ENCODE measurements around the gene NRIP3. TPM values are rescaled to one million over a fixed set of nuclear protein-coding genes. Genes with fewer than 3 reads are reported as not detected.
"Not testable (repeated sequence)": the region's sequence is repeated elsewhere in the genome, so short reads cannot be mapped to it uniquely, and the experiment has no call there.

Gene NRIP3
- total RNA-seq, 4 donors from 2014 or later: 0.29 to 6.8 (median 3.8) TPM

GRCh38 chr11:8947230-8947943 lies 56.4 kb downstream of the NRIP3 start:
- no peaks in the 10 kb centered on the region for H3K4me1 ChIP-seq
- H3K36me3 ChIP-seq: no peaks in the 10 kb centered on the region
- H3K4me3 ChIP-seq: no peak overlapping the region
- no peaks in the 10 kb centered on the region for H3K27me3 ChIP-seq
- no peak for DNase-seq
- no peak overlapping the region for H3K27ac ChIP-seq
- intact Hi-C loops (cut with DNase I; ENCODE audit: low total_unique reads): no loop called here
- TF ChIP-seq POLR2A (IDR thresholded peaks at IDR 0.05): no peak
- TF ChIP-seq, protein P1, sequence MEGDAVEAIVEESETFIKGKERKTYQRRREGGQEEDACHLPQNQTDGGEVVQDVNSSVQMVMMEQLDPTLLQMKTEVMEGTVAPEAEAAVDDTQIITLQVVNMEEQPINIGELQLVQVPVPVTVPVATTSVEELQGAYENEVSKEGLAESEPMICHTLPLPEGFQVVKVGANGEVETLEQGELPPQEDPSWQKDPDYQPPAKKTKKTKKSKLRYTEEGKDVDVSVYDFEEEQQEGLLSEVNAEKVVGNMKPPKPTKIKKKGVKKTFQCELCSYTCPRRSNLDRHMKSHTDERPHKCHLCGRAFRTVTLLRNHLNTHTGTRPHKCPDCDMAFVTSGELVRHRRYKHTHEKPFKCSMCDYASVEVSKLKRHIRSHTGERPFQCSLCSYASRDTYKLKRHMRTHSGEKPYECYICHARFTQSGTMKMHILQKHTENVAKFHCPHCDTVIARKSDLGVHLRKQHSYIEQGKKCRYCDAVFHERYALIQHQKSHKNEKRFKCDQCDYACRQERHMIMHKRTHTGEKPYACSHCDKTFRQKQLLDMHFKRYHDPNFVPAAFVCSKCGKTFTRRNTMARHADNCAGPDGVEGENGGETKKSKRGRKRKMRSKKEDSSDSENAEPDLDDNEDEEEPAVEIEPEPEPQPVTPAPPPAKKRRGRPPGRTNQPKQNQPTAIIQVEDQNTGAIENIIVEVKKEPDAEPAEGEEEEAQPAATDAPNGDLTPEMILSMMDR (IDR thresholded peaks at IDR 0.05): no peak
- no peaks in the 10 kb centered on the region for H3K9me3 ChIP-seq

- no peak within 1 kb of the TSS for H3K27ac ChIP-seq
Measured at GRCh38 chr11:8942518-8943066, 61.2 kb downstream of the NRIP3 start, which contains the start of gene ASCL3. Gene ASCL3, minus strand, starts transcription at chr11:8943016. Its CDS starts 4,855 bp downstream, at chr11:8938161.

GRCh38 chr11:8941341-8942103 lies 62.3 kb downstream of the NRIP3 start:
- H3K4me1 ChIP-seq: no peaks in the 10 kb centered on the region
- intact Hi-C loops (cut with DNase I; ENCODE audit: low total_unique reads): no loop called here
- no peaks in the 10 kb centered on the region for H3K27me3 ChIP-seq
- H3K4me3 ChIP-seq: no peak overlapping the region
- H3K9me3 ChIP-seq: no peaks in the 10 kb centered on the region
- DNase-seq: no peak
- no peaks in the 10 kb centered on the region for H3K36me3 ChIP-seq
- TF ChIP-seq, protein P1 (IDR thresholded peaks at IDR 0.05): no peak
- TF ChIP-seq POLR2A (IDR thresholded peaks at IDR 0.05): no peak
- no peak overlapping the region for H3K27ac ChIP-seq

More at GRCh38 chr11:8942518-8943066, 61.2 kb downstream of the NRIP3 start, which contains the start of gene ASCL3:
- DNase-seq: no peak
- Histone ChIP-seq H3K36me3 (no peaks in the 10 kb centered on the region), H3K27me3 (no peaks in the 10 kb centered on the region), H3K4me3 (no peak within 1 kb of the TSS), H3K9me3 (no peaks in the 10 kb centered on the region), H3K4me1 (no peaks in the 10 kb centered on the region)
- TF ChIP-seq POLR2A (IDR thresholded peaks at IDR 0.05): no peak
- intact Hi-C loops (cut with DNase I; ENCODE audit: low total_unique reads): no loop called here

DNA sequence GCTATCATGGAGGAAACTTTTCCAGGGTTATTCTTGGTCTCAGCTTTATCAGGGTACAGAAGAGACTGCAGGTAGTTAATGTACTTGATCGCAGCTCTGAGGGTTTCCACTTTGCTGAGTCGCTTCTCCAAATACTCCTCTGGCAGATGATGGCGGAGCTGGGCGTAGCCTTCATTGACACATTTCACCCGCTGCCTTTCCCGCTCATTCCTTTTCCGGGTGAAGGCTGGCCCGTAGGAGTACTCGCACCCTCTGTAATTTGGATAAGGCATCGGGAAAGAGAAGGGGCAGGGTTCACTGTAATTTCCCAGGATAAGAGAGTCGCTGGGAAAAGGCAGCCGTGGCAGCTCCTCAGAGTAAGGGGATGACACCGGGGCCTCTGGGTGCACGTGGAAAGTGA lies 66.1 kb downstream of the NRIP3 start:
- DNase-seq: no peak
- Histone ChIP-seq H3K36me3 (no peaks in the 10 kb centered on the region), H3K4me1 (no peaks in the 10 kb centered on the region), H3K27me3 (no peaks in the 10 kb centered on the region), H3K27ac (no peak overlapping the region), H3K9me3 (no peaks in the 10 kb centered on the region), H3K4me3 (no peak overlapping the region)
- intact Hi-C loops (cut with DNase I; ENCODE audit: low total_unique reads): no loop called here
- TF ChIP-seq POLR2A (IDR thresholded peaks at IDR 0.05): no peak
- TF ChIP-seq, protein P1 (IDR thresholded peaks at IDR 0.05): no peak

GRCh38 chr11:8937159-8937558 lies 66.6 kb downstream of the NRIP3 start:
- Histone ChIP-seq H3K36me3 (no peaks in the 10 kb centered on the region), H3K27ac (no peak overlapping the region), H3K4me3 (no peak overlapping the region), H3K9me3 (no peaks in the 10 kb centered on the region), H3K4me1 (no peaks in the 10 kb centered on the region), H3K27me3 (no peaks in the 10 kb centered on the region)
- TF ChIP-seq, protein P1 (IDR thresholded peaks at IDR 0.05): no peak
- TF ChIP-seq POLR2A (IDR thresholded peaks at IDR 0.05): no peak
- intact Hi-C loops (cut with DNase I; ENCODE audit: low total_unique reads): no loop called here
- DNase-seq: no peak

GRCh38 chr11:8935789-8936188 lies 68.0 kb downstream of the NRIP3 start:
- DNase-seq; H3K27ac ChIP-seq; H3K27me3 ChIP-seq; H3K4me1 ChIP-seq; H3K36me3 ChIP-seq; intact Hi-C loops (cut with DNase I; ENCODE audit: low total_unique reads); H3K9me3 ChIP-seq; H3K4me3 ChIP-seq: not testable (repeated sequence)

Measured in uterus (tissue), 4 donors.